SU-DHL-6 (cell line): ENCODE data around the gene FAM114A1.

Experiments used
- H2AFZ ChIP-seq: fragments of 200-600 bp; sonication (generic); 2 replicates; pipeline ENCODE4 v1.6.1; 2014; ENCODE audit warnings: low read depth, mild to moderate bottlenecking, moderate library complexity, mixed read lengths, antibody characterized with exemption, low read length; ENCODE audit not compliant: severe bottlenecking
- H3F3A ChIP-seq: fragments of 200-600 bp; shearing (Covaris generic); 2 replicates; pipeline ENCODE4 v1.6.0; 2016; ENCODE audit warnings: antibody characterized with exemption, mild to moderate bottlenecking; ENCODE audit not compliant: insufficient read depth
- H3K27ac ChIP-seq: fragments of 200-600 bp; sonication (generic); 2 replicates; pipeline ENCODE4 v1.5.1; 2016; ENCODE audit warnings: low read depth, mild to moderate bottlenecking, low read length, moderate library complexity, mixed read lengths
- H3K27me3 ChIP-seq: fragments of 200-600 bp; sonication (generic), shearing (Covaris generic); 2 replicates; pipeline ENCODE4 v1.6.0; 2014; ENCODE audit warnings: mild to moderate bottlenecking, low read length
- H3K36me3 ChIP-seq: fragments of 200-600 bp; sonication (generic); 2 replicates; pipeline ENCODE4 v1.6.1; 2014; ENCODE audit warnings: mild to moderate bottlenecking, low read length, mixed read lengths
- H3K4me2 ChIP-seq: fragments of 300-600, 200-600 bp; shearing (Covaris generic), sonication (generic); 2 replicates; pipeline ENCODE4 v1.6.0; 2014; ENCODE audit warnings: low read length, low read depth, mild to moderate bottlenecking; ENCODE audit not compliant: poor library complexity, severe bottlenecking
- H3K4me3 ChIP-seq: fragments of 200-600 bp; sonication (generic); 2 replicates; pipeline ENCODE4 v1.5.1; 2014; ENCODE audit warnings: antibody characterized with exemption, low read length, mild to moderate bottlenecking, mixed read lengths; ENCODE audit not compliant: insufficient read depth, poor library complexity, severe bottlenecking
- H3K79me2 ChIP-seq: fragments of 200-600 bp; sonication (generic); 2 replicates; pipeline ENCODE4 v1.6.1; 2014; ENCODE audit warnings: mild to moderate bottlenecking, low read length, moderate library complexity; ENCODE audit not compliant: insufficient read depth
- H3K9ac ChIP-seq: fragments of 200-600 bp; sonication (generic); 2 replicates; pipeline ENCODE4 v1.7.0; 2014; ENCODE audit warnings: mild to moderate bottlenecking, low read length
- H3K9me2 ChIP-seq: fragments of 200-600 bp; sonication (generic); replicated peaks from 2 replicates; pipeline ENCODE4 v1.6.1; 2014; ENCODE audit warnings: low read length; ENCODE audit not compliant: insufficient read depth
- H3K9me3 ChIP-seq: fragments of 200-600 bp; sonication (generic); 2 replicates; pipeline ENCODE4 v1.6.1; 2014; ENCODE audit warnings: low read length, mixed read lengths; ENCODE audit not compliant: insufficient read depth
- H4K20me1 ChIP-seq: fragments of 200-600 bp; sonication (generic); 2 replicates; pipeline ENCODE4 v1.6.1; 2014; ENCODE audit warnings: low read depth, mild to moderate bottlenecking, antibody characterized with exemption, low read length, moderate library complexity, mixed read lengths
- CTCF ChIP-seq: fragments of 200-600 bp; sonication (generic); IDR thresholded peaks from one replicate; pipeline ENCODE4 v1.5.1; 2017; ENCODE audit warnings: antibody characterized with exemption, mild to moderate bottlenecking, low read length, moderate library complexity; ENCODE audit not compliant: insufficient read depth, poor library complexity, severe bottlenecking
- EZH2phosphoT487 ChIP-seq: fragments of 200-600 bp; sonication (generic), shearing (Covaris generic); conservative IDR thresholded peaks from 2 replicates; pipeline ENCODE4 v1.6.1; 2018; ENCODE audit warnings: mild to moderate bottlenecking, antibody characterized with exemption, low read length, moderate library complexity, mixed read lengths

FAM114A1 gene

GRCh38 chr4:38950159-38950558, 82.6 kb downstream of the FAM114A1 start:
- Histone ChIP-seq H3K9me2 (no peaks in the 10 kb centered on the region), H3K9ac (no peak overlapping the region), H3K4me2 (no peak overlapping the region), H3K27me3 (no peaks in the 10 kb centered on the region), H3K27ac (no peak overlapping the region), H3F3A (no peaks in the 10 kb centered on the region), H4K20me1 (no peaks in the 10 kb centered on the region), H3K9me3 (no peaks in the 10 kb centered on the region), H3K4me3 (no peak overlapping the region), H3K79me2 (no peaks in the 10 kb centered on the region), H2AFZ (no peak overlapping the region), H3K36me3 (no peaks in the 10 kb centered on the region)
- TF ChIP-seq CTCF (no peak), EZH2phosphoT487 (no peak)

GRCh38 chr4:38950734-38951133, 83.1 kb downstream of the FAM114A1 start:
- Histone ChIP-seq H3K4me2 (no peak overlapping the region), H3K9ac (no peak overlapping the region), H2AFZ (no peak overlapping the region), H3K9me2 (no peaks in the 10 kb centered on the region), H3K27ac (no peak overlapping the region), H4K20me1 (no peaks in the 10 kb centered on the region), H3K27me3 (no peaks in the 10 kb centered on the region), H3F3A (no peaks in the 10 kb centered on the region), H3K36me3 (no peaks in the 10 kb centered on the region), H3K9me3 (no peaks in the 10 kb centered on the region), H3K4me3 (no peak overlapping the region), H3K79me2 (no peaks in the 10 kb centered on the region)
- TF ChIP-seq CTCF = no peak
- no peak for TF ChIP-seq EZH2phosphoT487

- H3K4me3 ChIP-seq = no peak overlapping the region
- H3K27ac ChIP-seq = no peak overlapping the region
- H3F3A ChIP-seq = no peaks in the 10 kb centered on the region
- H3K4me2 ChIP-seq = no peak overlapping the region
- H3K9me3 ChIP-seq = no peaks in the 10 kb centered on the region
- no peaks in the 10 kb centered on the region for H3K27me3 ChIP-seq
- TF ChIP-seq CTCF (no peak), EZH2phosphoT487 (no peak)
- H3K9ac ChIP-seq = no peak overlapping the region
- H3K36me3 ChIP-seq = no peaks in the 10 kb centered on the region
- no peaks in the 10 kb centered on the region for H3K79me2 ChIP-seq
- no peaks in the 10 kb centered on the region for H3K9me2 ChIP-seq
- no peak overlapping the region for H2AFZ ChIP-seq
- no peaks in the 10 kb centered on the region for H4K20me1 ChIP-seq
Observed at GRCh38 chr4:38951598-38951997, 84.0 kb downstream of the FAM114A1 start.

GRCh38 chr4:38952017-38952416, 84.4 kb downstream of the FAM114A1 start:
- H3K9ac ChIP-seq = no peak overlapping the region
- H3K9me2 ChIP-seq = no peaks in the 10 kb centered on the region
- H3K4me3 ChIP-seq = no peak overlapping the region
- no peaks in the 10 kb centered on the region for H3K79me2 ChIP-seq
- H3K27me3 ChIP-seq = no peaks in the 10 kb centered on the region
- no peak overlapping the region for H3K4me2 ChIP-seq
- no peaks in the 10 kb centered on the region for H3F3A ChIP-seq
- no peaks in the 10 kb centered on the region for H4K20me1 ChIP-seq
- no peak overlapping the region for H2AFZ ChIP-seq
- H3K9me3 ChIP-seq = no peaks in the 10 kb centered on the region
- no peak overlapping the region for H3K27ac ChIP-seq
- H3K36me3 ChIP-seq = no peaks in the 10 kb centered on the region
- no peak for TF ChIP-seq EZH2phosphoT487
